Lower lobe of right lung (tissue), 2 donors: ENCODE data around the gene GNAQ. TPM values are rescaled to one million over a fixed set of nuclear protein-coding genes. Genes with fewer than 3 reads are reported as not detected.
A peak's percentile ranks its signal among the peaks of the same experiment; 100 is the strongest.

ENCODE experiments used
- ATAC-seq, 2 donors: fragments of 200-7000 bp; cut with Tn5 transposase; one replicate each; pipeline ENCODE4 v1.9.1; 2020 to 2022; ENCODE audit warnings: mild to moderate bottlenecking in 2 of 2, moderate library complexity in 2 of 2
- DNase-seq: peaks from one replicate; pipeline ENCODE4 v3.0.0-alpha.2; 2020
- H3K27ac ChIP-seq: fragments of 200-600 bp; one replicate; pipeline ENCODE4 v1.8.0; 2022
- H3K27me3 ChIP-seq: fragments of 200-600 bp; one replicate; pipeline ENCODE4 v1.8.0; 2022; ENCODE audit warnings: low read depth
- H3K36me3 ChIP-seq: fragments of 200-600 bp; one replicate; pipeline ENCODE4 v1.8.0; 2022; ENCODE audit warnings: mild to moderate bottlenecking
- H3K4me1 ChIP-seq: fragments of 200-600 bp; one replicate; pipeline ENCODE4 v1.8.0; 2022
- H3K4me3 ChIP-seq: fragments of 200-600 bp; one replicate; pipeline ENCODE4 v1.8.0; 2022; ENCODE audit warnings: mild to moderate bottlenecking
- H3K9me3 ChIP-seq: fragments of 200-600 bp; one replicate; pipeline ENCODE4 v1.8.0; 2022
- CTCF ChIP-seq: fragments of 200-600 bp; IDR thresholded peaks from one replicate; pipeline ENCODE4 v1.8.0; 2022; ENCODE audit warnings: antibody characterized with exemption, mild to moderate bottlenecking
- intact Hi-C: fragments of 100-400 bp; cut with DNase I; formaldehyde crosslinking; loops from one replicate; pipeline ENCODE4 v1.11.0; 2022
- total RNA-seq: library from RNA; stranded (reverse); fragmentation: NEBNext Ultra II Directional; extraction: Animal tissue kit (Norgen Biotek cat#: 25700); gene quantifications from one replicate; pipeline ENCODE4 v1.2.1, GENCODE V29; 2021
- donor health status: DM: no; HTN: yes; CAD: no; lungs with severe emphysema.

The GNAQ gene
- total RNA-seq, 1 donor from 2014 or later, result 130 TPM

- Histone ChIP-seq H3K27ac (no peak overlapping the region), H3K9me3 (no peaks in the 10 kb centered on the region), H3K4me3 (no peak overlapping the region), H3K4me1 (peaks cover 36% of the 10 kb centered on the region), H3K36me3 (peaks cover 4% of the 10 kb centered on the region), H3K27me3 (no peaks in the 10 kb centered on the region)
- intact Hi-C loops, result no loop called here
- DNase-seq, result no peak
- no peak for TF ChIP-seq CTCF
- ATAC-seq, result no peak
Measured at GRCh38 chr9:77802064-77802463, 229.5 kb downstream of the GNAQ start.

GRCh38 chr9:77800924-77801551 is 230.6 kb downstream of the GNAQ start:
- intact Hi-C loops, result no loop called here
- Histone ChIP-seq H3K27me3 (no peaks in the 10 kb centered on the region), H3K9me3 (no peaks in the 10 kb centered on the region), H3K27ac (no peak overlapping the region), H3K4me1 (peaks cover 33% of the 10 kb centered on the region), H3K4me3 (no peak overlapping the region), H3K36me3 (peaks cover 13% of the 10 kb centered on the region)
- DNase-seq, result no peak
- no peak for TF ChIP-seq CTCF
- ATAC-seq, result peak in 1 of 2 donors; percentile 58

GRCh38 chr9:77798140-77798539 is 233.5 kb downstream of the GNAQ start:
- no peak for ATAC-seq
- no peaks in the 10 kb centered on the region for H3K9me3 ChIP-seq
- H3K4me3 ChIP-seq, result no peak overlapping the region

GRCh38 chr9:77794985-77795384 is 236.6 kb downstream of the GNAQ start:
- DNase-seq (no peak), ATAC-seq (no peak)
- no peaks in the 10 kb centered on the region for H3K9me3 ChIP-seq
- H3K27ac ChIP-seq, result no peak overlapping the region
- H3K36me3 ChIP-seq, result peaks cover 36% of the 10 kb centered on the region
- no peaks in the 10 kb centered on the region for H3K27me3 ChIP-seq
- H3K4me3 ChIP-seq, result no peak overlapping the region
- H3K4me1 ChIP-seq, result peaks cover 23% of the 10 kb centered on the region
- no peak for TF ChIP-seq CTCF
- intact Hi-C loops, result no loop called here

More at GRCh38 chr9:77798140-77798539, 233.5 kb downstream of the GNAQ start:
- H3K27ac ChIP-seq, result no peak overlapping the region
- H3K27me3 ChIP-seq, result no peaks in the 10 kb centered on the region
- intact Hi-C loops, result no loop called here
- peaks cover 15% of the 10 kb centered on the region for H3K36me3 ChIP-seq
- DNase-seq, result no peak
- H3K4me1 ChIP-seq, result peaks cover 35% of the 10 kb centered on the region
- no peak for TF ChIP-seq CTCF

GRCh38 chr9:77793849-77794248 is 237.8 kb downstream of the GNAQ start:
- DNase-seq (no peak), ATAC-seq (peak in 1 of 2 donors; percentile 72)
- H3K9me3 ChIP-seq, result no peaks in the 10 kb centered on the region
- H3K27ac ChIP-seq, result no peak overlapping the region
- intact Hi-C loops, result no loop called here
- no peak overlapping the region for H3K4me3 ChIP-seq
- no peaks in the 10 kb centered on the region for H3K27me3 ChIP-seq
- peak; percentile 20 for TF ChIP-seq CTCF
- H3K36me3 ChIP-seq, result peaks cover 46% of the 10 kb centered on the region
- H3K4me1 ChIP-seq, result peaks cover 23% of the 10 kb centered on the region
